ENCODE measurements around the gene C12orf76. TPM values are rescaled to one million over a fixed set of nuclear protein-coding genes. Genes with fewer than 3 reads are reported as not detected.
"Not testable (repeated sequence)": the region's sequence is repeated elsewhere in the genome, so short reads cannot be mapped to it uniquely, and the experiment has no call there.

C12orf76 gene
- total RNA-seq, 2 experiments from 2014 or later, result 9.7 to 11.0 TPM

DNA sequence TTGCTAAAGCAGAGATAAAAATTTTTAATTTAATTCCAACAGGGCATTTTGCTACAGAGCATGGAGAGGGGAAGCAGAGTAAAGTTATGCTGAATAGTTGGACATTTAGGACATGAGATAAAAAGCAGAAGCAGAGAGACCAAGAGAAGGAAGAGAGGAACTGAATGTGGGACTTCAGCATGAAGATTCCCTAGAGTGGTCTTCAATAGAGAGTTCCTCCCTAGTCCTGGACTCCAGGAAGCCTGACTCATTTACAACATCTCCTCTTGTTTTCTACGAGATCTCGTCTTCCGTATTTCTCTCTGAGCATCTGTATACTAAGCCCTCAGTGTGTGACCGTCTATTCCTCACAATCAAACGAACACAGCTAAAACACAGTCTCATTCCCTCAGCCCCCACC, 40.6 kb upstream of the C12orf76 start:
- no peaks in the 10 kb centered on the region for H3K4me1 Mint-ChIP-seq (ENCODE audit: low read depth)
- no peak overlapping the region for H3K27ac Mint-ChIP-seq
- no peak for TF ChIP-seq CTCF (IDR thresholded peaks at IDR 0.05)
- H3K36me3 Mint-ChIP-seq (ENCODE audit: low read depth), result no peaks in the 10 kb centered on the region
- CTCF ChIA-PET, result interaction anchor here (0.7 to 1.4 kb wide), 2 partner anchors 10 to 343 kb away, joined by 5 to 7 read pairs; no protein-coding TSS in a partner anchor
- H3K4me3 Mint-ChIP-seq, result no peak overlapping the region
- POLR2A ChIA-PET, result no interaction called here
- H3K9me3 Mint-ChIP-seq, result no peaks in the 10 kb centered on the region
- H3K27me3 Mint-ChIP-seq, result peaks cover 4% of the 10 kb centered on the region
- DNase-seq, result no peak
- intact Hi-C loops (cut with micrococcal nuclease), result no loop called here
- no peak for ATAC-seq

- ATAC-seq; H3K4me1 Mint-ChIP-seq (ENCODE audit: low read depth); H3K36me3 Mint-ChIP-seq (ENCODE audit: low read depth); H3K27me3 Mint-ChIP-seq; intact Hi-C loops (cut with micrococcal nuclease); H3K9me3 Mint-ChIP-seq; DNase-seq; H3K4me3 Mint-ChIP-seq; H3K27ac Mint-ChIP-seq: not testable (repeated sequence)
- CTCF ChIA-PET, result interaction anchor here (0.8 kb wide), 1 partner anchor 13 kb away, joined by 3 read pairs; no protein-coding TSS in a partner anchor
- POLR2A ChIA-PET, result interaction anchor here (0.6 kb wide), 1 partner anchor 31 kb away, joined by 3 read pairs; no protein-coding TSS in a partner anchor
Measured at GRCh38 chr12:110088216-110088615, 39.9 kb upstream of the C12orf76 start.

DNA sequence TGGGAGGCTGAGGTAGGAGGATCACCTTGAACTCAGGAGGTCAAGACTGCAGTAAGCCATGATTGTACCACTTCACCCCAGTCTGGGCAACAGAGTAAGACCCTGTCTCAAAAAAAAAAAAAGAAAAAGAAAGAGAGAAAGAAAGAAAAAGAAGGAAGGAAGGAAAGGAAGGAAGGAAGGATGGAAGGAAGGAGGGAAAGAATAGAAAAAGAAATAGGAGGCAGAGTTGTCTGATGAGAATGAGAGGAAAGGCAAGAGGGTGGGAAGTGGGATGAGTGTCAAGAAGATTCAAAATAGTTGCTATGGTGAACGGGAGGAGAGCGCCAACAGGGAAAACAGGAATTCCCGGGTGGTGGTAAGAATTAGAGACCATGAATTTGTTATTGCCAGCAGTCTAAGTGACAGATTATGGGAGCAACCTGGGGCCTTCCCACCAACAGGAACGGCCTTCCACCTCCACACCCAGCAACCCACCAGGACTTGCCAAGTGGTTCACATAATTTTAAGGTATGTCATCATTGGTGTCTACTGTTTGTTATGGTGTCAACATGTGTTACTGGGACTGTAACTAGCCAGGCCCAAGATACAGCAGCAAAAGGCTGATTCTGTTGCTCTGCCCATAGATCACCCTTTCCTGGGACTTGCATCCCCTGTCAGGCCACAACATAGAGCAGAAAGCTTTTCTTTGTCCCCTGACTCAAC, 36.1 kb upstream of the C12orf76 start:
- Mint-ChIP-seq H3K4me3 (no peak overlapping the region), H3K36me3 (ENCODE audit: low read depth) (peaks cover 1% of the 10 kb centered on the region), H3K27me3 (peaks cover 2% of the 10 kb centered on the region), H3K9me3 (peaks cover 1% of the 10 kb centered on the region), H3K4me1 (ENCODE audit: low read depth) (peaks cover 10% of the 10 kb centered on the region), H3K27ac (no peak overlapping the region)
- CTCF ChIA-PET, result no interaction called here
- ATAC-seq (no peak), DNase-seq (no peak)
- intact Hi-C loops (cut with micrococcal nuclease), result no loop called here
- TF ChIP-seq CTCF (IDR thresholded peaks at IDR 0.05), result no peak
- POLR2A ChIA-PET, result no interaction called here

GRCh38 chr12:110080410-110080809, 32.1 kb upstream of the C12orf76 start:
- no peak overlapping the region for H3K4me3 Mint-ChIP-seq
- ChIA-PET CTCF (interaction anchor here (1.2 to 1.7 kb wide), 2 partner anchors 19 to 45 kb away, joined by 3 to 6 read pairs; no protein-coding TSS in a partner anchor), POLR2A (interaction anchor here (0.8 kb wide), 1 partner anchor 200 kb away, joined by 3 read pairs; no protein-coding TSS in a partner anchor)
- intact Hi-C loops (cut with micrococcal nuclease), result no loop called here
- ATAC-seq (no peak), DNase-seq (no peak)
- H3K27ac Mint-ChIP-seq, result peak overlapping the region; percentile 55
- H3K27me3 Mint-ChIP-seq, result no peaks in the 10 kb centered on the region
- H3K36me3 Mint-ChIP-seq (ENCODE audit: low read depth), result peaks cover 5% of the 10 kb centered on the region
- peaks cover 1% of the 10 kb centered on the region for H3K9me3 Mint-ChIP-seq
- H3K4me1 Mint-ChIP-seq (ENCODE audit: low read depth), result peaks cover 26% of the 10 kb centered on the region
- TF ChIP-seq CTCF (IDR thresholded peaks at IDR 0.05), result no peak

DNA sequence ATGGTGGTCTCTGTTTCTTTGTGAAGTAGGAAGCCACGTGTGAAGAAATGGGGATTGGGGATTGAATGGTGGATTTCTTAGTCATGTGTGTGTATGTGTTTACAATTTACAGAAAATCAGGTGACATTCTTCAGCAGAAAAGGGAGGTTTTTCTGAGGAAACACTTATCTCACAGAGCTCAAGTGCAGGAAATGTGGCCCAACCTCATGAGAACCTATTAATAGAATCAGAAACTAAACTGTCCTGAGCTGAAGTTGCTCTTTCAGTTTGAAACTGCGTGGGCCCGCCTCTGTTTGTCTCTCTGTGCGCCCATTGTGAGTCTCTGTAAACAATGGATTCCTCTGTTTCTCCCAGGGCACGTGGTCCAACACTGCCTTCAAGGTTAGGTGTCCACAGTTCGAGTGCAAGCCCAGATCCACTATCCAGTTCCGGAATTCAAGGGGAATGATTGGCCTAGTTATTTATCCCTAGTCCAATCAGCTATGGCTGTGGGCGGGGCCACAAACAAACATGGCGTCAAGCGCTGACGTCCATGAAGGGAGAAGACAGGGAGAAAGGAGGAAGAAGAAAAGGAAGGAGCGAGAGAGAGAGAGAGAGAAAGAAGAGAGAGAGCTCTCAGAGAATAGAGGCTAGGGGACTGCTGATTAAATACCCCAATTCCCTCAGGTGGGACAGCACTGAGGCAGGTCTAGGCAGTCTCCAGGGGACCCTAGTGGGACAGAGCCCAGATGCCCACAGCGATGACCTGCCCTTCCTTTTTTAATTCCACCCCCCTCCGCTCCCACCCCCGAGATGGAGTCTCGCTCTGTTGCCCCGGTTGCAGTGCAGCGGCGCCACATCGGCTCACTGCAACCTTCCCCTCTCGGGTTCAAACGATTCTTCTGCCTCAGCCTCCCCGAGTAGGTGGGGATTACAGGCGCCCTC, 31.4 kb upstream of the C12orf76 start:
- ChIA-PET CTCF (interaction anchor here (0.9 to 1.7 kb wide), 4 partner anchors 20 to 370 kb away, joined by 3 to 6 read pairs (median 4); partner anchors contain the start of gene ARPC3), POLR2A (interaction anchor here (0.5 to 0.8 kb wide), 2 partner anchors 201 to 237 kb away, joined by 3 read pairs; no protein-coding TSS in a partner anchor)
- intact Hi-C loops (cut with micrococcal nuclease), result no loop called here
- DNase-seq (peak; percentile 88), ATAC-seq (peak; percentile 88)
- peaks cover 26% of the 10 kb centered on the region for H3K4me1 Mint-ChIP-seq (ENCODE audit: low read depth)
- H3K36me3 Mint-ChIP-seq (ENCODE audit: low read depth), result peaks cover 5% of the 10 kb centered on the region
- no peak for TF ChIP-seq CTCF (IDR thresholded peaks at IDR 0.05)
- peaks cover 1% of the 10 kb centered on the region for H3K9me3 Mint-ChIP-seq
- peak overlapping the region; percentile 57 for H3K4me3 Mint-ChIP-seq
- no peaks in the 10 kb centered on the region for H3K27me3 Mint-ChIP-seq
- H3K27ac Mint-ChIP-seq, result peak overlapping the region; percentile 98
